GM12878 (cell line): ENCODE results near the gene PITPNM2.

Experiments used
- CTCF ChIP-seq, 3 experiments: IDR thresholded peaks in 2 of 3; conservative IDR thresholded peaks in 1 of 3; 2 replicates each; pipeline ENCODE4 v1.5.1; 2011; ENCODE audit warnings: low read depth in 3 of 3, low read length in 3 of 3, mild to moderate bottlenecking in 3 of 3, control low read depth in 2 of 3, moderate library complexity in 2 of 3, inconsistent platforms in 1 of 3, mixed read lengths in 1 of 3; ENCODE audit not compliant: control insufficient read depth in 2 of 3, insufficient read depth in 1 of 3; ENCODE audit errors: extremely low read depth in 1 of 3
- E2F8 ChIP-seq: fragments of 450-650 bp; IDR thresholded peaks from 2 replicates; pipeline ENCODE4 v1.6.1; 2018; ENCODE audit warnings: mild to moderate bottlenecking, low read depth, moderate library complexity; ENCODE audit not compliant: partially characterized antibody
- ESRRA ChIP-seq: IDR thresholded peaks from 2 replicates; pipeline ENCODE4 v1.6.1; 2012; ENCODE audit warnings: mild to moderate bottlenecking, low read length, improper control_type of control experiment
- GABPA ChIP-seq: IDR thresholded peaks from 2 replicates; pipeline ENCODE4 v1.6.1; 2014; ENCODE audit warnings: antibody characterized with exemption, low read depth, mild to moderate bottlenecking, inconsistent platforms
- HDAC6 ChIP-seq: fragments of 200-600 bp; sonication (generic); IDR thresholded peaks from one replicate; pipeline ENCODE4 v1.8.0; 2017; ENCODE audit warnings: antibody characterized with exemption; ENCODE audit not compliant: unreplicated experiment
- HDGF ChIP-seq: fragments of 450-650 bp; IDR thresholded peaks from 2 replicates; pipeline ENCODE4 v1.6.1; 2016; ENCODE audit warnings: antibody characterized with exemption
- KDM1A ChIP-seq: fragments of 200-600 bp; sonication (generic); IDR thresholded peaks from 2 replicates; pipeline ENCODE4 v1.6.1; 2016; ENCODE audit warnings: borderline replicate concordance
- NFXL1 ChIP-seq: fragments of 450-650 bp; IDR thresholded peaks from 2 replicates; pipeline ENCODE4 v1.6.1; 2017; ENCODE audit warnings: antibody characterized with exemption, mild to moderate bottlenecking, borderline replicate concordance
- NR2F1 ChIP-seq: fragments of 450-650 bp; conservative IDR thresholded peaks from 2 replicates; pipeline ENCODE4 v1.6.1; 2017; ENCODE audit warnings: mild to moderate bottlenecking
- POLR2A ChIP-seq: IDR thresholded peaks from 2 replicates; pipeline ENCODE4 v1.6.1; 2011; ENCODE audit warnings: low read depth, mild to moderate bottlenecking, low read length
- POLR2AphosphoS5 ChIP-seq: IDR thresholded peaks from 2 replicates; pipeline ENCODE4 v1.6.1; 2011; ENCODE audit warnings: mild to moderate bottlenecking, low read length, inconsistent platforms
- RAD21 ChIP-seq: IDR thresholded peaks from 2 replicates; pipeline ENCODE4 v1.6.1; 2011; ENCODE audit warnings: mild to moderate bottlenecking, low read depth, low read length, moderate library complexity; ENCODE audit not compliant: insufficient read depth
- SMAD1 ChIP-seq: fragments of 450-650 bp; IDR thresholded peaks from 2 replicates; pipeline ENCODE4 v1.6.1; 2018; ENCODE audit warnings: mild to moderate bottlenecking, low read depth; ENCODE audit not compliant: partially characterized antibody

- TF ChIP-seq SMAD1, result no peak
- TF ChIP-seq NR2F1, result no peak
- no peak for TF ChIP-seq GABPA
- no peak for TF ChIP-seq HDGF
- no peak for TF ChIP-seq POLR2A
- TF ChIP-seq RAD21, result no peak
- TF ChIP-seq POLR2AphosphoS5, result no peak
- no peak for TF ChIP-seq CTCF (IDR thresholded peaks at IDR 0.05 in 2 of 3, conservative IDR thresholded peaks at IDR 0.05 in 1 of 3; ENCODE audit: control insufficient read depth in 2 of 3, extremely low read depth in 1 of 3, insufficient read depth in 1 of 3, low read depth in 3 of 3, low read length in 3 of 3)
- TF ChIP-seq KDM1A, result no peak
- TF ChIP-seq HDAC6, result no peak
- TF ChIP-seq ESRRA, result no peak
- TF ChIP-seq NFXL1, result no peak
- no peak for TF ChIP-seq E2F8
Measured at GRCh38 chr12:123121670-123122069, 29.2 kb downstream of the PITPNM2 start.
